ENCODE data around the gene GMPR2.
A peak's percentile ranks its signal among the peaks of the same experiment; 100 is the strongest.

GMPR2 gene
- 25.0 to 51.4 (median 28.9) reads per million in 3 experiments for total RNA-seq

- no peak for DNase-seq
These were observed at the start of gene GMPR2 for GRCh38 chr14:24232645-24233537. Gene GMPR2, plus strand, starts transcription at chr14:24232929. Its CDS starts 325 bp downstream, at chr14:24233254.

GRCh38 chr14:24183014-24183481 is 49.7 kb upstream of the GMPR2 start:
- no peak for DNase-seq

GRCh38 chr14:24184104-24184970 is 48.4 kb upstream of the GMPR2 start:
- DNase-seq: no peak

- DNase-seq: no peak
These were observed 47.7 kb upstream of the GMPR2 start for GRCh38 chr14:24185026-24185425.

GRCh38 chr14:24185741-24186140 is 47.0 kb upstream of the GMPR2 start:
- no peak for DNase-seq

- DNase-seq: no peak
These were observed 45.7 kb upstream of the GMPR2 start for GRCh38 chr14:24186831-24187538.

- DNase-seq: no peak
These were observed 45.2 kb upstream of the GMPR2 start for GRCh38 chr14:24187539-24187915.

- peak; percentile 94 for DNase-seq
These were observed 44.3 kb upstream of the GMPR2 start, which contains the start of gene IPO4 for GRCh38 chr14:24188251-24189058. Gene IPO4, minus strand, starts transcription at chr14:24188816. Its CDS starts 29 bp downstream, at chr14:24188787.

- no peak for DNase-seq
These were observed 43.7 kb upstream of the GMPR2 start for GRCh38 chr14:24189059-24189375.

- no peak for DNase-seq
These were observed 43.3 kb upstream of the GMPR2 start for GRCh38 chr14:24189460-24189859.

GRCh38 chr14:24190416-24190815 is 42.3 kb upstream of the GMPR2 start:
- no peak for DNase-seq

GRCh38 chr14:24192933-24193332 is 39.8 kb upstream of the GMPR2 start:
- DNase-seq: no peak

- DNase-seq: no peak
These were observed 38.4 kb upstream of the GMPR2 start for GRCh38 chr14:24194186-24194872.

GRCh38 chr14:24194873-24195185 is 37.9 kb upstream of the GMPR2 start:
- DNase-seq: no peak

- DNase-seq: peak; percentile 89
These were observed 37.3 kb upstream of the GMPR2 start, which contains the start of gene TM9SF1 for GRCh38 chr14:24195186-24196070. Gene TM9SF1, minus strand, starts transcription at chr14:24195441. Its CDS starts 422 bp downstream, at chr14:24195019.

- no peak for DNase-seq
These were observed 36.4 kb upstream of the GMPR2 start for GRCh38 chr14:24196071-24197055.

- DNase-seq: no peak
These were observed 35.7 kb upstream of the GMPR2 start for GRCh38 chr14:24197056-24197450.

GRCh38 chr14:24198814-24199524 is 33.8 kb upstream of the GMPR2 start:
- no peak for DNase-seq
